ENCODE results near the gene COMT.

DNA sequence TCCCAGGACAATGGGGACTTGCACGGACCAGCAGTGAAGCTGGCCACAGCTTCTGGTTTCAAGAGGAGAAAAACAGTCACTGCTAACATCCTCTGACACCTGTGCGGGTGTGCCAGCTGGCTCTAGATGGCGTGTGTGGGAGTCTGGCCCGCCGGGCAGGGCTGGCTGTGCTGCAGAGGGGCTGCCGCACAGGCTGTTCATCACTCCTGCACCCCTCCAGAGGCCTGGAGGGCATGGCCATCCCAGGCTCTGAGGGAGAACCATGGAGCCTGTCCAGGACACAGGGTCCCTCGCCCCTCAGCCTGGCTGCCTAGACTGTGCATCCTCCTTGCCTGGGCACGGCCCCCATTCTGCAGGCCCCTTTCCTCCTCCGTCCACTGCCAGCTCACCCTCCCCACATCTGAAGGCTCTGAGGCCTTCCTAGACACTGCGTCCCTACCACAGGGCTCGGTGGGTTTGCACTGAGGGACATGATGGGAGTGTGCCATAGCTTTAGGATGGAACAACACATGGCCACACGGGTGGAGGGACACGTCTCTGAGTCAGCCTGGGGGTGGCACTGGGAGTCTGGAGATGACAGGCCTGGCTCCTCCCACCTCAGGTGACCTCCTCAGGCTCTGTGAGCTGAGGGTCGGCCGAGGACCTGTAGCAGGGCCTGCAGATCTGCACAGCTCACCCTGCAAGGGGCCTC is 44.8 kb upstream of the COMT start:
- TF ChIP-seq, protein P1, sequence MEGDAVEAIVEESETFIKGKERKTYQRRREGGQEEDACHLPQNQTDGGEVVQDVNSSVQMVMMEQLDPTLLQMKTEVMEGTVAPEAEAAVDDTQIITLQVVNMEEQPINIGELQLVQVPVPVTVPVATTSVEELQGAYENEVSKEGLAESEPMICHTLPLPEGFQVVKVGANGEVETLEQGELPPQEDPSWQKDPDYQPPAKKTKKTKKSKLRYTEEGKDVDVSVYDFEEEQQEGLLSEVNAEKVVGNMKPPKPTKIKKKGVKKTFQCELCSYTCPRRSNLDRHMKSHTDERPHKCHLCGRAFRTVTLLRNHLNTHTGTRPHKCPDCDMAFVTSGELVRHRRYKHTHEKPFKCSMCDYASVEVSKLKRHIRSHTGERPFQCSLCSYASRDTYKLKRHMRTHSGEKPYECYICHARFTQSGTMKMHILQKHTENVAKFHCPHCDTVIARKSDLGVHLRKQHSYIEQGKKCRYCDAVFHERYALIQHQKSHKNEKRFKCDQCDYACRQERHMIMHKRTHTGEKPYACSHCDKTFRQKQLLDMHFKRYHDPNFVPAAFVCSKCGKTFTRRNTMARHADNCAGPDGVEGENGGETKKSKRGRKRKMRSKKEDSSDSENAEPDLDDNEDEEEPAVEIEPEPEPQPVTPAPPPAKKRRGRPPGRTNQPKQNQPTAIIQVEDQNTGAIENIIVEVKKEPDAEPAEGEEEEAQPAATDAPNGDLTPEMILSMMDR (IDR thresholded peaks at IDR 0.05; ENCODE audit: low read depth, low read length, missing input control): no peak
- TF ChIP-seq, protein P2, sequence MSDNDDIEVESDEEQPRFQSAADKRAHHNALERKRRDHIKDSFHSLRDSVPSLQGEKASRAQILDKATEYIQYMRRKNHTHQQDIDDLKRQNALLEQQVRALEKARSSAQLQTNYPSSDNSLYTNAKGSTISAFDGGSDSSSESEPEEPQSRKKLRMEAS (IDR thresholded peaks at IDR 0.05): no peak
- TF ChIP-seq, protein P3, sequence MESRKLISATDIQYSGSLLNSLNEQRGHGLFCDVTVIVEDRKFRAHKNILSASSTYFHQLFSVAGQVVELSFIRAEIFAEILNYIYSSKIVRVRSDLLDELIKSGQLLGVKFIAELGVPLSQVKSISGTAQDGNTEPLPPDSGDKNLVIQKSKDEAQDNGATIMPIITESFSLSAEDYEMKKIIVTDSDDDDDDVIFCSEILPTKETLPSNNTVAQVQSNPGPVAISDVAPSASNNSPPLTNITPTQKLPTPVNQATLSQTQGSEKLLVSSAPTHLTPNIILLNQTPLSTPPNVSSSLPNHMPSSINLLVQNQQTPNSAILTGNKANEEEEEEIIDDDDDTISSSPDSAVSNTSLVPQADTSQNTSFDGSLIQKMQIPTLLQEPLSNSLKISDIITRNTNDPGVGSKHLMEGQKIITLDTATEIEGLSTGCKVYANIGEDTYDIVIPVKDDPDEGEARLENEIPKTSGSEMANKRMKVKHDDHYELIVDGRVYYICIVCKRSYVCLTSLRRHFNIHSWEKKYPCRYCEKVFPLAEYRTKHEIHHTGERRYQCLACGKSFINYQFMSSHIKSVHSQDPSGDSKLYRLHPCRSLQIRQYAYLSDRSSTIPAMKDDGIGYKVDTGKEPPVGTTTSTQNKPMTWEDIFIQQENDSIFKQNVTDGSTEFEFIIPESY (IDR thresholded peaks at IDR 0.05): no peak
- TF ChIP-seq RAD21 (IDR thresholded peaks at IDR 0.05) (no peak), JUND (IDR thresholded peaks at IDR 0.05) (no peak), GABPA (IDR thresholded peaks at IDR 0.05 in 1 of 2, conservative IDR thresholded peaks at IDR 0.05 in 1 of 2) (no peak), NR2F2 (IDR thresholded peaks at IDR 0.05) (no peak), FOXA1 (IDR thresholded peaks at IDR 0.05) (no peak)
- TF ChIP-seq, protein P4, sequence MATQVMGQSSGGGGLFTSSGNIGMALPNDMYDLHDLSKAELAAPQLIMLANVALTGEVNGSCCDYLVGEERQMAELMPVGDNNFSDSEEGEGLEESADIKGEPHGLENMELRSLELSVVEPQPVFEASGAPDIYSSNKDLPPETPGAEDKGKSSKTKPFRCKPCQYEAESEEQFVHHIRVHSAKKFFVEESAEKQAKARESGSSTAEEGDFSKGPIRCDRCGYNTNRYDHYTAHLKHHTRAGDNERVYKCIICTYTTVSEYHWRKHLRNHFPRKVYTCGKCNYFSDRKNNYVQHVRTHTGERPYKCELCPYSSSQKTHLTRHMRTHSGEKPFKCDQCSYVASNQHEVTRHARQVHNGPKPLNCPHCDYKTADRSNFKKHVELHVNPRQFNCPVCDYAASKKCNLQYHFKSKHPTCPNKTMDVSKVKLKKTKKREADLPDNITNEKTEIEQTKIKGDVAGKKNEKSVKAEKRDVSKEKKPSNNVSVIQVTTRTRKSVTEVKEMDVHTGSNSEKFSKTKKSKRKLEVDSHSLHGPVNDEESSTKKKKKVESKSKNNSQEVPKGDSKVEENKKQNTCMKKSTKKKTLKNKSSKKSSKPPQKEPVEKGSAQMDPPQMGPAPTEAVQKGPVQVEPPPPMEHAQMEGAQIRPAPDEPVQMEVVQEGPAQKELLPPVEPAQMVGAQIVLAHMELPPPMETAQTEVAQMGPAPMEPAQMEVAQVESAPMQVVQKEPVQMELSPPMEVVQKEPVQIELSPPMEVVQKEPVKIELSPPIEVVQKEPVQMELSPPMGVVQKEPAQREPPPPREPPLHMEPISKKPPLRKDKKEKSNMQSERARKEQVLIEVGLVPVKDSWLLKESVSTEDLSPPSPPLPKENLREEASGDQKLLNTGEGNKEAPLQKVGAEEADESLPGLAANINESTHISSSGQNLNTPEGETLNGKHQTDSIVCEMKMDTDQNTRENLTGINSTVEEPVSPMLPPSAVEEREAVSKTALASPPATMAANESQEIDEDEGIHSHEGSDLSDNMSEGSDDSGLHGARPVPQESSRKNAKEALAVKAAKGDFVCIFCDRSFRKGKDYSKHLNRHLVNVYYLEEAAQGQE (IDR thresholded peaks at IDR 0.05): no peak

All from liver (tissue), 3 donors.